GM21576 (cell line): Measurements from ENCODE around the gene INVS.
"Not testable (repeated sequence)": the region's sequence is repeated elsewhere in the genome, so short reads cannot be mapped to it uniquely, and the experiment has no call there.

ENCODE experiments used
- ATAC-seq: cut with Tn5 transposase; IDR thresholded peaks from one replicate; pipeline ENCODE4 v1.9.1; 2021; ENCODE audit warnings: mild to moderate bottlenecking, moderate library complexity; ENCODE audit not compliant: unreplicated experiment

Gene INVS, protein sequence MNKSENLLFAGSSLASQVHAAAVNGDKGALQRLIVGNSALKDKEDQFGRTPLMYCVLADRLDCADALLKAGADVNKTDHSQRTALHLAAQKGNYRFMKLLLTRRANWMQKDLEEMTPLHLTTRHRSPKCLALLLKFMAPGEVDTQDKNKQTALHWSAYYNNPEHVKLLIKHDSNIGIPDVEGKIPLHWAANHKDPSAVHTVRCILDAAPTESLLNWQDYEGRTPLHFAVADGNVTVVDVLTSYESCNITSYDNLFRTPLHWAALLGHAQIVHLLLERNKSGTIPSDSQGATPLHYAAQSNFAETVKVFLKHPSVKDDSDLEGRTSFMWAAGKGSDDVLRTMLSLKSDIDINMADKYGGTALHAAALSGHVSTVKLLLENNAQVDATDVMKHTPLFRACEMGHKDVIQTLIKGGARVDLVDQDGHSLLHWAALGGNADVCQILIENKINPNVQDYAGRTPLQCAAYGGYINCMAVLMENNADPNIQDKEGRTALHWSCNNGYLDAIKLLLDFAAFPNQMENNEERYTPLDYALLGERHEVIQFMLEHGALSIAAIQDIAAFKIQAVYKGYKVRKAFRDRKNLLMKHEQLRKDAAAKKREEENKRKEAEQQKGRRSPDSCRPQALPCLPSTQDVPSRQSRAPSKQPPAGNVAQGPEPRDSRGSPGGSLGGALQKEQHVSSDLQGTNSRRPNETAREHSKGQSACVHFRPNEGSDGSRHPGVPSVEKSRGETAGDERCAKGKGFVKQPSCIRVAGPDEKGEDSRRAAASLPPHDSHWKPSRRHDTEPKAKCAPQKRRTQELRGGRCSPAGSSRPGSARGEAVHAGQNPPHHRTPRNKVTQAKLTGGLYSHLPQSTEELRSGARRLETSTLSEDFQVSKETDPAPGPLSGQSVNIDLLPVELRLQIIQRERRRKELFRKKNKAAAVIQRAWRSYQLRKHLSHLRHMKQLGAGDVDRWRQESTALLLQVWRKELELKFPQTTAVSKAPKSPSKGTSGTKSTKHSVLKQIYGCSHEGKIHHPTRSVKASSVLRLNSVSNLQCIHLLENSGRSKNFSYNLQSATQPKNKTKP

DNA sequence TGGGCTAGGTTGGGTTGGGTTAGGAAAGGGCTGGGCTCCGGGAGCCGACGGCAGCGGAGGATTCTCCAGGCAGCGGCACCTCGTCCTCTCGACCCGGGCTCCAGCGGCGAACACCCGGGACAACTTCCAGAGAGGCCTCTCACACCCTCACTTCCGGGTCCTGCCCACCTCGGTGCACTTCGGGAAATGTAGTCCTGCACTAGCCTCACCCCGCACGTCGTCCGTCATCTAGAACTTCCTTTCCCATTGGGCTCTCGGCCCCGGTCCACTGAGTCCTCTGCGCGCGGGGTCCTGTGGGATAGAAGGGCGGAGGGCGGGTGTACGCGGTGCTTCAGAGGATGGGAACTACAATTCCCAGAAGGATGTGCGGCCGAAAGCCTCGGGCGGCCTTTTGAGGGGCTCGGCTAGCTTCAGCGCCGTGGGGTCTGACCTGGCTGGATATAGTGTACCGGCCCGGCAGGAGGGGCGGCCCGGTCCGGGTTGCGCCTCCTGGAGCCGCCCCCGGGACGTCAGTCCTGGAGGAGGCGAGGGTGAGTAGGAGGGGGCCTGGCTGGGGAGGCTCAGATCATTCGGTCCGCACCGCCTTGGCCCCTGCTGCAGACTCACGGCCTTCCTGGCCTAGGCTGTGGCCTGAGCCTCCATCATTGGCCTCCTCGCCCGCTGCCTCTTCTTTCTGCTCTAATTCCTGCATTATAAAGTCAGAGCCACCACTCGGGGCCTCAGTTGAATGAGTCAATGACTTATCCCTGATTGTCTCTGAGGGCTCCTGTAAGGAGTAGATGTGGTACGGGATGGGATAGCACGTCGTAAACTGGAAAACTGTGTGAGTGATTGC is at the start of gene INVS, which contains the start of gene ERP44:
TSS of gene INVS (plus strand) at position 357 of the 835 bp plus-strand sequence. CDS start 5,279 bp downstream, outside the sequence.
TSS of gene ERP44 (minus strand) at position 114 of the 835 bp plus-strand sequence. CDS start 160 bp downstream, outside the sequence.
- peak; percentile 97 for ATAC-seq

DNA sequence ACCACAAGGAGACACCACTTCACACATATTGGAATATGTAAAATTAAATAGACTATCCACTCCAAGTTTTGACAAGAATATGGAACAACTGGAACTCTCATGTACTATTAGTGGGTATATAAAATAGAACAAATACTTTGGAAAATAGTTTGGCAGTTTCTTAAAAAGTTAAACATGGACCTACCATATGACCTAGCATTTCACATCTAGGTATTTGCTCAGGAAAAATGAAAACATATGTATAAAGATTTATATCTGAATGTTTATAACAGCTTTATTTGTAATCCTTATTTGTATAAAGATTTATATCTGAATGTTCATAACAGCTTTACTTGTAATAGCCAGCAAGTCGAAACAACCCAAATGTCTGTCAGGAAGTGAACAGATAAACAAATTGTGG is 49.5 kb upstream of the INVS start:
- ATAC-seq = no peak

DNA sequence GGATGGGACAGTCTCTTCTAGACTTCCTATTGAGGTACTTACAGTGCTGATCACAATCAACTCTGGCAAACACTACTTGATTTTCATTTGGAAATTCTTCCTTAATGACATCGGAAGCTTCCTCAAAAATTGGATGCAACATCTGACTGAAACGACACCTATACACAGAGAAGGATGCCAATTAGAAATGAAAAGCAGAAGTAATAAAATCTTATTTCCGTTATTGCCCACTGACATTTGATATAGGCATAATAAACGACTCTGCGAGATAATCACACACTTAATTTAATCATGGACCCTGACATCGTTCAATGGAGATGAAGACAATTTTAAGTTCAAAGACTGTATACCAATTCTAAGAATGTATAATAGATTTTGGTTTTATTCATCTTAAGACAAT is 46.7 kb upstream of the INVS start:
- no peak for ATAC-seq

DNA sequence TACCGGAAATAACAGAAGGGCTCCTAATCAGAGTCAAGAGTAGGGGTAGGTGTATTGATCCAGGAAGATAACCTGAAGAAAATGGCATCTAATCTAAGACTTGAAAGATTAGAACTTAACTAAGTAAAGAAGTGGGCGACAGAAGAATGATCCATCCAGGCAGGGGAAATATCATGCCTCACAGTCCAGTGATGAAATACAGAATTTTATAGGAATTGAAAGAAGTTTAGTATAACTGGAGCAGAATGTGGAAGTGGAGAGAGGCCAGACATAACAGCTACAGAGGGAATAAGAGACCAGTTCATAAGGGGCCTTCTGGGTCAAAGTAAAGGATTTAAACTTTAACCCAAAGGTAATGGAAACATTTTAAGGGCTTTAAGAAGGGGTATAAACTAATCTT is 42.5 kb upstream of the INVS start:
- ATAC-seq = no peak

DNA sequence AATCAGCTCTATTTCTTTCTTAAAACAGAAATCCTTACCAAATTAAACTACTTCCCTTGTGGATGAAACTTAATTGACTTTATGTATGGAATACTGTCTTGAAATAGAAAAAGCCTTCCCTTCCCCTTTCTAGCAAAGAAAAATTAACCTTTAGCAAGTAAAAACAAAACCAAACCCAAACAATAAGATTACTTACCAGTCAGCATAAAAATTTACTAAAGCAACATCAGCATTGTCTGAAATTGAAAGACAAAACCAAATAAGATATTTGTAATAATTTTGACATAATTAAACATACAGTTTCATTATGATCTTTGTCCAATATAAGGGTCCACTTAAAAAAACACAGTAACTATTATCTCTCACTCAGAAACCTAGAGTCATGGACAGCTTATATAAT is 41.4 kb upstream of the INVS start:
- no peak for ATAC-seq

DNA sequence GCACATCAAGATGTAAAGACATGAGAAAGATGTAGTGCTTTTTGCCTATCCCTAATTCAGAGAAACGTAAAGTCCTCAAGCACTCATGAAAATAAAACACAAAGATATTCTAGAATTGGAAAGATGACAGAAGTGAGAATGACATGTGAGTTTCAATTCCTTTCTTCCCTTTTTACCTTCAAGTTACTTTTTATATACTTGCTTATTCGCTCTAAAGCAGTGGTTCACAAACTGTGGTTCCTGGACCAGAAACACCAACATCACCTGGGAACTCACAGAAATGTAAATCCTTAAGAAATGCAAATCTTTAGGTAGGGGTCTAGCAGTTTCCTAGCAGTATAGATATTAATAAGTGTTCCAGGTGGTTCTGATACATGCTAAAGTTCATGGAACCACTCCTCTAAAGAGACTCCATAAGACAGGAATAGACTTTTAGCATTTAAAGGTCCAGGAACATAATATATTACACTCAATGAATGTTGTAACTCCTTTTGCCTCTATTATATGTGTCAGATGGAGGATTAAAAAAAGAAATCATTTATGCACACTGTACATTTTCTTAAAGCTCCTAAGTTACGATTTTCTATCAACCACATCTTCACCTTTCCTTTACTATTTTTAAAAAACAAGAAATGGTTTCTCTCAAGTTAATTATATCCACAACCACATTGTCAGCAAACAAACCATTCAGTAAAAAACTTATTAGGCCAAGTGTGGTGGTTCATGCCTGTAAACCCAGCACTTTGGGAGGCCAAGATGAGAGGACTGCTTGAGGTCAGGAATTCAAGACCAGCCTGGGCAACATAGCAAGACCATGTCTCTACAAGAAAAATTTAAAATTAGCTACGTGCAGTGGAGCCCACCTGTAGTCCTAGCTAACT is 40.1 kb upstream of the INVS start:
- ATAC-seq = peak; percentile 84

DNA sequence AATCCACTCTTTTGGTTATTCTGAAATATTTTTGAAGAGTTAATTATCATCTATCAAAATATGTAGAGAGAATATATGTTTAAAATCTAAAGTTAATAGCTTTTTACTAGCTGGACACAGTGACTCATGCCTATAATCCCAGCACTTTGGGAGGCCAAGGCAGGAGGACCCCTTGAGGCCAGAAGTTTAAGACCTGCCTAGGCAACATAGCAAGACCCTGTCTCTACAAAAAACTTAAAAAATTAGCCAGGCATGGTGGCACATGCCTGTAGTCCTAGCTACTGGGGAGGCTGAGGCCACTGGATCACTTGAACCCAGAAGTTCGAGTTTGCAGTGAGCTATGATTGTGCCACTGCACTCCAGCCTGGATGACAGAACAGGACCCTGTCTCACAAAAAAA is 36.4 kb upstream of the INVS start:
- not testable (repeated sequence) for ATAC-seq

DNA sequence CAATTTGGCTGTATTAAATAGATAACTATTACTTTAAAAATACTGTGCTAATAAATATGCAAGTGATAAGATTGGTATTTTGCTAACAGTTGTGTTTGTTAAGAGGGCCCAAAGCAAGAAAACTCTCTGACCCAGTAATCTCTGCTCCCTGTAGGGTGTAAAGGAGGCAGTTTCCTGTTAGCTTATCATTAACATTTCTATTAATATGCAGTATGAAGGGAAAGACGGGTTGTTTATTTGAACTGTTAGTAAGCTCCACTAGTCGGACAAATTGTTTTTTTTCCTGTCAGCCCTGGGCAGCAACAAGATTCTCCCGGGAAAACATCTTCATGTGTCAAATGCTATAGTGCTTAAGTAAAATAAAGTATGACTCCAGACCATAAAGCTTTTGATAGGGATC is 35.9 kb upstream of the INVS start:
- ATAC-seq = no peak

DNA sequence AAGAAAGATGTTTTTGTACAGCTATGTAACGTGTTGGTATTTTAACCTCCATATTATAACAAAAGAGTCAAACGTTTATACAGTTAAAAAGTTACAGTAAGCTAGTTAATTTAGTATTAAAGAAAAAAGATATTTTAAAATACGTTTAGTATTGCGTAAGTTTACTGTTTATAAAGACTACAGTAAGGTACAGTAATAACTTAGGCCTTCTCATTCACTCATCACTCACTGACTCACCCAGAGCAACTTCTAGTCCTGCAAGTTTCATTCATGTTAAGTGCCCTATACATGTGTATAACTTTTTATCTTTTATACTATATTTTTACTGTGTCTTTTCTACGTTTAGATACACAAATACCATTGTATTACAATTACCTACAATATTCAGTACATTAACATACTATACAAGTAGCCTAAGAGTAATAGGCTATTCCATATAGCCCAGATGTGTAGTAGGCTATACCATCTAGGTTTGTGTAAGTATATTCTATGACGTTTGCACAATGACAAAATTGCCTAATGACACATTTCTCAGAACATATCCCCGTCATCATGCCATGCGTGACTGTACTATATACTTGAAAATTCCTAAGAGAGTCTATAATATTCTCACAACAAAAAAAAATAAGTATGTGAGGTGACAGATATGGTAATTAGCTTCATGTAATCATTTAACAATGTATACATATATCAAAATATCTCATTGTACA is 34.0 kb upstream of the INVS start:
- ATAC-seq = no peak

DNA sequence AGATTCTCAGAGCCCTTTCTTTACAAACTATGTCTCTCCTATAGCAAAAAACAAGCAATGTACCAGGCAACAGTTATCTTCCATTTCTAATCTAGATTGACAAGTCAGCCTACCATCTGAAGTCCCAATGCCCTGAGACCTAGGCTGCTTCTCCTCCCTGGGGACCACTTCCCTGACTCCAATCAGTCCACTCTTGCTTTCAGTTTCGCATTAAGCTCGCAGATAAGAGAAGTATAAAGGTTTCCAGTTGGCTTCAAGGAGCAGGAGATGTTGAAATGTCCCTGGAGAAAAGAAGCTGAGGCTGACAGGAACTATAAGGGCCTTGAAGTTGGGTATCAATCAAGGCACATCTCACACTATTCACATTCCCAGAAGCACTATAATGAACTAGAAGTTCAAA is 32.5 kb upstream of the INVS start:
- peak; percentile 79 for ATAC-seq

DNA sequence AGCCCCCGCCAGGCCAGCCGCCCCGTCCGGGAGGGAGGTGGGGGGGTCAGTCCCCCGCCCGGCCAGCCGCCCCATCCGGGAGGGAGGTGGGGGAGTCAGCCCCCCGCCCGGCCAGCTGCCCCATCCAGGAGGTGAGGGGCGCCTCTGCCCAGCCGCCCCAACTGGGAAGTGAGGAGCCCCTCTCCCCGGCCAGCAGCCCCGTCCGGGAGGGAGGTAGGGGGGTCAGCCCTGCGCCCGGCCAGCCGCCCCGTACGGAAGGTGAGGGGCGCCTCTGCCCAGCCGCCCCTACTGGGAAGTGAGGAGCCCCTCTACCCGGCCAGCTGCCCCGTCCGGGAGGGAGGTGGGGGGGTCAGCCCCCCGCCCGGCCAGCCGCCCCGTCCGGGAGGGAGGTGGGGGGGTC is 31.1 kb upstream of the INVS start:
- ATAC-seq = not testable (repeated sequence)

DNA sequence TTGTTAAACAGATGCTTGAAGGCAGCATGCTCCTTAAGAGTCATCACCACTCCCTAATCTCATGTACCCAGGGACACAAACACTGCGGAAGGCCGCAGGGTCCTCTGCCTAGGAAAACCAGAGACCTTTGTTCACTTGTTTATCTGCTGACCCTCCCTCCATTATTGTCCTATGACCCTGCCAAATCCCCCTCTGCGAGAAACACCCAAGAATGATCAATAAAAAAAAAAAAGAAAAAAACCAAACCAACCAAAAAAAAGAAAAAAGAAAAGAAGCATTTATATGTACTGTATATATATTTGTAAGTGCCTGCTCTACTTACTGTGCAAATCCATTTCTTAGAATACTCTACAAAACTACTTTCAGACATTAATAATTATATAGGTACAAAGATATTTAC is 30.0 kb upstream of the INVS start:
- ATAC-seq = not testable (repeated sequence)

DNA sequence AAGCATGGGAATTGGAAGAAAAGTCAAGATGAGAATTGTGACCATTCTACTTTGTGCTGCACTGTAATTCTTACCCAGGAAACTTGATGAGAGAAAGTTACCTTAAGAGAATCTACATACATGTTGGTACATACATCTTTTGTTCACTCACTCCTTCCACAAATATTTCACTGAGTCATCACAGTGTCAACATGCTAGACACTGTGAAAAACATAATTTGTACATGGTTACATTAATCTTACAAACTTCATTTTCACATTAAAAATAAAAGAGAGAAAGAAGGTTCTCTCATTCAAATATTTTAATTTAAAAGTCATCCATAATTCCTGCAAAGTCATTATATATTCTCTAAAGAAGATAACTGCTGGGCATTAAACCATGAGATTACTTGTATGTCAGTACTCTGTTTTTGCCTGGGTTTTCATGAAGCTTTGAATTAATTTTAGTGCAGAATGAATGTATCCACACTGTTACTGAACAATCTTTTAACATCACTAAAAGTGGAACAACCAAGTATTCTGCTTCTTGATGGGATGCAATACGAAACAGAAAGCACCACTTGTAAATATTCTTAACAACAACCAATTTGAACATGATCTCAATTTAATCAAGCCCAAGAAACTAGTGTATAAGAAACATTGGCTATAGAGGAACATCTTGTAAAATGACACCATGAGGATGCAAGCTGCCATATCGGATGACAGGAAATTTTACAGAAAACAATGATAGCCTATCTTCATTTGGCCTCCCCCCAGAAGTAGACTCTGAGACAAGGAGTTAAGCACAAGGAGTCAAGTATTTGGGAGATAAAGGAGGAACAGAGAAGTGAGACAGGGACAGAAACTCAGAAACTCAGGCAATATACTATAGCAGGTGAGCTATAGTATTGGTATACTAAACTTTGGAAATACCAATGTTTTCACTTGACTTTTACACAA is 28.7 kb upstream of the INVS start:
- ATAC-seq = no peak

DNA sequence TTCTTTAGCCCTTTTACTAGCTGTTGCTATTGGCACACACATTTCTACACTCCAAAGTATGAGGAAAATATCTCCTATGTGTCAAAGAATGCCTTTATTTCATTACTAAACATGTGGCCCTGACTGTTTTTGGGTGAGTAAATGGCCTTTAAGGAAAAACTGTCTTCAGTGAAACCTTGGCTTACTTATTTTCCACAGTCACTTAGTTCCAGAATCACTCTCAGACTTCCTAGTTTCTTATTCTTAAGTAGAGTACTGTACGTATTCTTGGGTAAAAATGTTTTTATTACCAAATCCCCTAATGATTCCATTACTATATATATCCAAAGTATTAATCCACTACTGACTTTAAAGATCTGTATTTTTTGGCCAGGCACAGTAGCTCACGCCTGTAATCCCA is 27.8 kb upstream of the INVS start:
- ATAC-seq = no peak

DNA sequence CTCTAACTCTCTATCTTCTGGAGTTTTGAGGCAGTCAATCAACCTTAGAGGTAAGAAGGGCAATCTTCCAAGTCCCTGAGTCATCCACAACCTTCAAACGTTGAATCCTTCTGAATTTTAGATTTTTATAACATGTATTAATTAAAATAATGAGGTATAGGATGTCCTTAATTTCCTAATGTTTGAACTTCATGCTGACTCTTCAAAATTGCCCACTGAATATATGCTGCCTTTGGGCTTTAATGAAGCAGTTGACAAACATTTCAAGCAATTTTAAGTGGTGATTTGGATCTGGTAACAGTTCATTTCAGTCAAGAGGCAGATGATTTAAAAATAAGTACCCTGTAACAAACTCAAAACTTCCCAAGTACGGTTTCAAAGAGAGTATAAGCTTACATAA is 26.2 kb upstream of the INVS start:
- ATAC-seq = no peak

DNA sequence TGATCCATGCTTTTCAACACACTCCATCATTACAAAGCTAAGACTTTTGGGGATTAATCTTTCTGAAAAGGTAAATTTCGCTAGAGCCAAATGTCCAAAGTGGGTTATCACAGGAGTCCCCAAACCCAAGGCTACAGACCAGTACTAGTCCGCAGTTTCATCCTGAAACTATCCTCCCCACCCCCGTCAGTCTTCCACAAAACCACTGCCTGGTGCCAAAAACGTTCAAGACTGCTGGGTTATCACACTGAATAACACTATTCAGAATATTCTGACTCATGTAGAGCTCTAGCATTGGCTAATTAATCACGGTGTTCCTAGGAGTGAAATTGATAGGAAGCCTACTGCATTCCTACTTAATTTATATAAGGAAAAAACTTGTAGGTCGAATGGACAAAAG is 24.9 kb upstream of the INVS start:
- ATAC-seq = no peak

DNA sequence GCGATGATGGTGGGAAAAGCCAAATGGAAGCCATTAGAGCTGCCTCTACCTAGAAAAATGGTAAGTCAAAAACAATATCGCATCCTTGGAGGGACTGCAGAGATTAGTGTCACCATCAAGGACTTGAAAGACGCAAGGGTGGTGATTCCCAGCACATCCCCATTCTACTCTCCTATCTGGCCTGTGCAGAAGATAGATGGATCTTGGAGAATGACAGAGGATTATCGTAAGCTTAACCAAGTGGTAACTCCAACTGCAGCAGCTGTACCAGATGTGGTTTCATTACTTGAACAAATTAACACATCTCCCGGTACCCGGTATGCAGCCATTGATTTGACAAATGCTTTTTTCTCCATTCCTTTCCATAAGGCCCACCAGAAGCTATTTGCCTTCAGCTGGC is 24.1 kb upstream of the INVS start:
- no peak for ATAC-seq

DNA sequence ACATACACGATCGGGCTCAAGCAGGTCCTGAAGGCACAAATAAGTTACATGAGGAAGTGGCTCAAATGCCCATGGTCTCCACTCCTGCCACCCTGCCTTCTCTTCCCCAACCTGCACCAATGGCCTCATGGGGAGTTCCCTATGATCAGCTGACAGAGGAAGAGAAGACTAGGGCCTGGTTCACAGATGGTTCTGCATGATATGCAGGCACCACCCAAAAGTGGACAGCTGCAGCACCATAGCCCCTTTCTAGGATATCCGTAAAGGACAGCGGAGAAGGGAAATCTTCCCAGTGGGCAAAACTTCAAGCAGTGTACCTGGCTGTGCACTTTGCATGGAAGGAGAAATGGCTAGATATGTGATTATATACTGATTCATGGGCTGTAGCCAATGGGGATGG is 22.8 kb upstream of the INVS start:
- ATAC-seq = not testable (repeated sequence)
